ENCODE data around the gene CEP44. TPM values are rescaled to one million over a fixed set of nuclear protein-coding genes. Genes with fewer than 3 reads are reported as not detected.
"Not testable (repeated sequence)": the region's sequence is repeated elsewhere in the genome, so short reads cannot be mapped to it uniquely, and the experiment has no call there.

CEP44 gene
- total and polyA plus RNA-seq, 2 experiments from 2014 or later = 6.1 to 8.1 TPM

- peak; percentile 42 for DNase-seq
- 37 to 41% methylated on average over 2 of the region's 2 CpGs for WGBS, 2 experiments (ENCODE audit: low coverage in 1 of 2, low lambda C conversion rate in 2 of 2, missing lambda C conversion rate in 2 of 2)
- TF ChIP-seq EZH2 (IDR thresholded peaks at IDR 0.05; ENCODE audit: insufficient read depth, poor library complexity, severe bottlenecking) = no peak
- no peak for TF ChIP-seq EZH2phosphoT487 (IDR thresholded peaks at IDR 0.05; ENCODE audit: insufficient read depth, low read depth)
- Histone ChIP-seq H3K27me3 (replicated peaks; ENCODE audit: insufficient read depth) (peaks cover 7% of the 10 kb centered on the region; the same call in 1 of the 2 replicates), H3K9me3 (ENCODE audit: low read depth) (no peaks in the 10 kb centered on the region), H3K4me2 (ENCODE audit: unreplicated experiment) (no peak overlapping the region), H4K20me1 (ENCODE audit: insufficient read depth) (no peaks in the 10 kb centered on the region), H3K9me2 (ENCODE audit: insufficient read depth) (no peaks in the 10 kb centered on the region), H3K9ac (no peak overlapping the region), H3K36me3 (ENCODE audit: low read depth) (no peaks in the 10 kb centered on the region), H2AFZ (no peak overlapping the region), H3K79me2 (ENCODE audit: insufficient read depth) (no peaks in the 10 kb centered on the region), H3K4me1 (ENCODE audit: insufficient read depth) (no peaks in the 10 kb centered on the region), H3F3A (ENCODE audit: insufficient read depth) (no peaks in the 10 kb centered on the region), H3K4me3 (no peak overlapping the region), H3K27ac (no peak overlapping the region)
- in situ Hi-C loops (cut with MboI) = no loop called here
Observed at GRCh38 chr4:174377613-174378012, 93.9 kb downstream of the CEP44 start.

DNA sequence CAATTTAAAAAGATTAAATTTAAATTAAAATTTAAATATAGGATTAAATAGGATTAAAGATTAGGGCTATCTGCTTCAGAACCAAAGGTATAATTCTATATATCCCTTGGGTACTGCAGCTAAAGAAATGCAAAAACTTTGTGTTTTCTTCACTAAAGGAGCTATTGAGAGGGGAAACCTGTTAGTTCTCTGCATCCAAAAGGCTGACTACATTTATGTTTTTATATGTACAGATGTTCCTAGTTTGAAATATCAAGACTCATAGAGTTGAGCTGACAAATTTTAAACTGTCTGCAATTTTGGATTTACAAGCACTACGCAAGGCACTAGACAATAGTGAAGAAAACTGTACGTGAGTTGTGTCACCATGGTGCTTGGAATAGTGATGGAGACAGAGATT is 95.2 kb downstream of the CEP44 start:
- H2AFZ ChIP-seq = no peak overlapping the region
- no peaks in the 10 kb centered on the region for H3K4me1 ChIP-seq (ENCODE audit: insufficient read depth)
- H3K4me2 ChIP-seq (ENCODE audit: unreplicated experiment) = no peak overlapping the region
- H3K9ac ChIP-seq = no peak overlapping the region
- DNase-seq = no peak
- in situ Hi-C loops (cut with MboI) = no loop called here
- H3F3A ChIP-seq (ENCODE audit: insufficient read depth) = no peaks in the 10 kb centered on the region
- no peaks in the 10 kb centered on the region for H3K9me3 ChIP-seq (ENCODE audit: low read depth)
- peaks cover 7% of the 10 kb centered on the region; the same call in 1 of the 2 replicates for H3K27me3 ChIP-seq (replicated peaks; ENCODE audit: insufficient read depth)
- 76 to 84% methylated on average over 2 of the region's 2 CpGs for WGBS, 2 experiments (ENCODE audit: low coverage in 1 of 2, low lambda C conversion rate in 2 of 2, missing lambda C conversion rate in 2 of 2)
- H3K36me3 ChIP-seq (ENCODE audit: low read depth) = no peaks in the 10 kb centered on the region
- no peak overlapping the region for H3K27ac ChIP-seq
- TF ChIP-seq EZH2phosphoT487 (IDR thresholded peaks at IDR 0.05; ENCODE audit: insufficient read depth, low read depth) = no peak
- no peak for TF ChIP-seq EZH2 (IDR thresholded peaks at IDR 0.05; ENCODE audit: insufficient read depth, poor library complexity, severe bottlenecking)
- H4K20me1 ChIP-seq (ENCODE audit: insufficient read depth) = no peaks in the 10 kb centered on the region
- no peak overlapping the region for H3K4me3 ChIP-seq
- no peaks in the 10 kb centered on the region for H3K9me2 ChIP-seq (ENCODE audit: insufficient read depth)
- no peaks in the 10 kb centered on the region for H3K79me2 ChIP-seq (ENCODE audit: insufficient read depth)

- not testable (repeated sequence) for H3K9me2 ChIP-seq (ENCODE audit: insufficient read depth); H4K20me1 ChIP-seq (ENCODE audit: insufficient read depth); H3K9ac ChIP-seq; H2AFZ ChIP-seq; H3K27me3 ChIP-seq (replicated peaks; ENCODE audit: insufficient read depth); DNase-seq; H3K9me3 ChIP-seq (ENCODE audit: low read depth); H3K4me3 ChIP-seq; H3K36me3 ChIP-seq (ENCODE audit: low read depth); H3K4me2 ChIP-seq (ENCODE audit: unreplicated experiment); H3F3A ChIP-seq (ENCODE audit: insufficient read depth); H3K79me2 ChIP-seq (ENCODE audit: insufficient read depth); H3K27ac ChIP-seq; H3K4me1 ChIP-seq (ENCODE audit: insufficient read depth)
- in situ Hi-C loops (cut with MboI) = loop anchor here (10.0 kb wide), 1 partner anchor 335 kb away; no protein-coding TSS in a partner anchor
- 69 to 78% methylated on average over 4 of the region's 4 CpGs for WGBS, 2 experiments (ENCODE audit: low coverage in 1 of 2, low lambda C conversion rate in 2 of 2, missing lambda C conversion rate in 2 of 2)
Observed at GRCh38 chr4:174380206-174380605, 96.5 kb downstream of the CEP44 start.

DNA sequence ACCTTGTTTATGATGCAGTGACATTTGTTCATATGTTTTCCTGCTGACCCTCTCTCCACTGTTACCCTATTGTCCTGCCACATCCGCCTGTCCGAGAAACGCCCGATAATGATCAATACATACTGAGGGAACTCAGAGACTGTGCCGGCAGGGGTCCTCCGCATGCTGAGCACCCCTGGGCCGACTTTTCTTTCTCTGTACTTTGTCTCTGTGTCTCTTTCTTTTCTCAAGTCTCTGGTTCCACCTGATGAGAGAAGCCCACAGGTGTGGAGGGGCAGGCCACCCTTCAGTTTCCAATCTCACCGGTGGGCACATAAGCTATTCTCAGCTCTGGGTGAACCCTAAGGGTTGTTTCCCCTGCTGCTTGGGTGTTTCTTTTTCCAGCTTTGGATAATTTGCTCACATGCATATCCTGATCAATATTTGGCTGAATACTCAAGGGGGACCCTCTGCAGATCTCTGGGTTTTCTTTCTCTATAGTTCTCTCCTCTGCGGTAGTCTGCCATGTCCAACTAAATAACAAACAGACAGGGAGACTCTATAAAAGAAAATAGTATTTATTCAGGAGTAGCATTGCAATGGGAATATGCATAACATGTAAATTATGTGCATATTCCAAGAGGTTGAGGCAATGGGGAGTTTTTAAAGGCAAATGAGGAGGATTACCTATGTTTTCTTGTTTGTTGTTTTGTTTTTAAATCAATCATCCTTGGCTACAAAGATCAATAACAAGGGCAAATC is 97.2 kb downstream of the CEP44 start:
- Histone ChIP-seq H3K79me2 (ENCODE audit: insufficient read depth) (no peaks in the 10 kb centered on the region), H3K27ac (no peak overlapping the region), H2AFZ (no peak overlapping the region), H3K9me2 (ENCODE audit: insufficient read depth) (no peaks in the 10 kb centered on the region), H3K4me2 (ENCODE audit: unreplicated experiment) (no peak overlapping the region), H3K36me3 (ENCODE audit: low read depth) (no peaks in the 10 kb centered on the region), H3K9ac (no peak overlapping the region), H3K27me3 (replicated peaks; ENCODE audit: insufficient read depth) (peaks cover 7% of the 10 kb centered on the region; the same call in 1 of the 2 replicates), H3K4me3 (no peak overlapping the region), H3F3A (ENCODE audit: insufficient read depth) (no peaks in the 10 kb centered on the region), H3K9me3 (ENCODE audit: low read depth) (no peaks in the 10 kb centered on the region), H3K4me1 (ENCODE audit: insufficient read depth) (no peaks in the 10 kb centered on the region), H4K20me1 (ENCODE audit: insufficient read depth) (no peaks in the 10 kb centered on the region)
- WGBS, 2 experiments (ENCODE audit: low coverage in 1 of 2, low lambda C conversion rate in 2 of 2, missing lambda C conversion rate in 2 of 2) = 80% methylated on average over 9 of the region's 9 CpGs
- in situ Hi-C loops (cut with MboI) = loop anchor here (10.0 kb wide), 1 partner anchor 334 kb away; no protein-coding TSS in a partner anchor
- no peak for DNase-seq
- no peak for TF ChIP-seq EZH2 (IDR thresholded peaks at IDR 0.05; ENCODE audit: insufficient read depth, poor library complexity, severe bottlenecking)
- TF ChIP-seq EZH2phosphoT487 (IDR thresholded peaks at IDR 0.05; ENCODE audit: insufficient read depth, low read depth) = no peak

Data from GM23248 (cell line).